K562 (cell line): Measurements from ENCODE around the gene SLC6A1. TPM values are rescaled to one million over a fixed set of nuclear protein-coding genes. Genes with fewer than 3 reads are reported as not detected.

Experiments
- ATAC-seq: fragments of 200-7000 bp; cut with Tn5 transposase; 3 replicates; pipeline ENCODE4 v1.9.1; 2020; ENCODE audit warnings: moderate library complexity
- BruUV-seq: library from RNA; stranded (reverse); fragments of 400-500 nt; replicated peaks from 2 replicates; lab custom pipeline; 2021; lab: Mats Ljungman, UMichigan
- CTCF ChIA-PET: fragments of 300-600 bp; formaldehyde crosslinking; extraction: SDS; loops from one replicate; lab custom pipeline; 2021; ENCODE audit warnings: low intra/inter-chr PET ratio; lab: Yijun Ruan, JAX
- POLR2A ChIA-PET: fragments of 300-600, 350-650 bp; sonication (Branson Sonifier 250); formaldehyde crosslinking; extraction: SDS; loops from one replicate; lab custom pipeline; 2021; ENCODE audit warnings: antibody characterized with exemption, inconsistent platforms; lab: Yijun Ruan, JAX
- DNase-seq, 4 experiments: peaks; one replicate each; pipeline versions ENCODE4 v3.0.0 to v3.0.0-alpha.2; 2011 to 2018; ENCODE audit warnings: low spot score in 3 of 4, mixed read lengths in 3 of 4; ENCODE audit errors: extremely low read depth in 1 of 4
- FAIRE-seq: peaks from 2 replicates; lab custom pipeline; 2011; peaks lifted over from hg19 to GRCh38; lab: Jason Lieb, UNC
- H2AFZ ChIP-seq: 2 replicates; pipeline ENCODE4 v1.6.0; 2011; ENCODE audit warnings: low read depth, low read length, control low read depth, inconsistent platforms
- H3K27ac ChIP-seq: fragments of 200-600 bp; 3 replicates; pipeline ENCODE4 v1.8.0; 2011; ENCODE audit warnings: low read depth, mild to moderate bottlenecking, control low read depth, inconsistent platforms, low read length, moderate library complexity, mixed read lengths; ENCODE audit errors: extremely low read depth
- H3K27me3 ChIP-seq, 2 experiments: fragments of 300-600 bp in 1 of 2; 2 replicates in 1 of 2; 3 replicates in 1 of 2; pipeline versions ENCODE4 v1.6.0 to v1.8.0; 2011; ENCODE audit warnings: inconsistent platforms in 2 of 2, low read length in 2 of 2, mild to moderate bottlenecking in 1 of 2, mixed read lengths in 1 of 2, moderate library complexity in 1 of 2; ENCODE audit not compliant: control insufficient read depth in 2 of 2, insufficient read depth in 2 of 2
- H3K36me3 ChIP-seq: fragments of 300-600 bp; 3 replicates; pipeline ENCODE4 v1.8.0; 2011; ENCODE audit warnings: mild to moderate bottlenecking, low read length, inconsistent platforms; ENCODE audit not compliant: control insufficient read depth, insufficient read depth
- H3K4me1 ChIP-seq, 2 experiments: fragments of 200-600 bp in 1 of 2; replicated peaks in 1 of 2; 2 replicates in 1 of 2; 3 replicates in 1 of 2; pipeline versions ENCODE4 v1.5.1 to v1.8.0; 2011; ENCODE audit warnings: inconsistent platforms in 2 of 2, low read length in 2 of 2, mild to moderate bottlenecking in 1 of 2, mixed read lengths in 1 of 2, moderate library complexity in 1 of 2; ENCODE audit not compliant: control insufficient read depth in 2 of 2, insufficient read depth in 2 of 2
- H3K4me2 ChIP-seq: 2 replicates; pipeline ENCODE4 v1.6.1; 2011; ENCODE audit warnings: low read length, control low read depth, inconsistent platforms, mixed read lengths; ENCODE audit not compliant: insufficient read depth
- H3K4me3 ChIP-seq: fragments of 200-600 bp; sonication (generic), shearing (Covaris generic); 2 replicates; pipeline ENCODE4 v1.5.1; 2016; ENCODE audit warnings: control low read depth, inconsistent platforms
- H3K79me2 ChIP-seq: fragments of 200-600 bp; 3 replicates; pipeline ENCODE4 v1.8.0; 2011; ENCODE audit warnings: low read length, inconsistent platforms; ENCODE audit not compliant: control insufficient read depth, insufficient read depth
- H3K9ac ChIP-seq, 2 experiments: 2 replicates each; pipeline versions ENCODE4 v1.6.0 to v1.6.1; 2011; ENCODE audit warnings: low read depth in 2 of 2, low read length in 2 of 2, control low read depth in 1 of 2, inconsistent platforms in 1 of 2, mild to moderate bottlenecking in 1 of 2, mixed read lengths in 1 of 2; ENCODE audit not compliant: insufficient read depth in 1 of 2
- H3K9me1 ChIP-seq: one replicate; pipeline ENCODE4 v1.6.0; 2011; ENCODE audit warnings: inconsistent platforms, mild to moderate bottlenecking, low read length, moderate library complexity; ENCODE audit not compliant: control insufficient read depth, insufficient read depth
- H3K9me3 ChIP-seq: replicated peaks from 2 replicates; pipeline ENCODE4 v1.5.1; 2011; ENCODE audit warnings: low read depth, low read length, inconsistent platforms; ENCODE audit not compliant: control insufficient read depth, insufficient read depth
- H4K20me1 ChIP-seq: replicated peaks from 2 replicates; pipeline ENCODE4 v1.6.1; 2011; ENCODE audit warnings: low read length, inconsistent platforms, mixed read lengths; ENCODE audit not compliant: control insufficient read depth, insufficient read depth
- ATF3 ChIP-seq, 2 experiments: fragments of 450-650 bp in 1 of 2; sonication (generic) in 1 of 2; formaldehyde crosslinking in 1 of 2; IDR thresholded peaks in 1 of 2; conservative IDR thresholded peaks in 1 of 2; 2 replicates each; pipeline versions ENCODE4 v1.6.1 to v1.8.1; 2016 to 2023; ENCODE audit warnings: mild to moderate bottlenecking in 2 of 2, moderate library complexity in 2 of 2, inconsistent platforms in 1 of 2, missing genetic modification reagents in 1 of 2
- CHD1 ChIP-seq: fragments of 200-600 bp; sonication (generic); IDR thresholded peaks from one replicate; pipeline ENCODE4 v1.6.1; 2012; ENCODE audit warnings: mild to moderate bottlenecking, moderate library complexity, low read length, inconsistent platforms
- ELF2 ChIP-seq: fragments of 250-450 bp; sonication (Bioruptor Pico); IDR thresholded peaks from 2 replicates; pipeline ENCODE4 v1.5.0; 2021; ENCODE audit warnings: mild to moderate bottlenecking
- FOXJ3 ChIP-seq: sonication (generic); formaldehyde crosslinking; IDR thresholded peaks from 2 replicates; pipeline ENCODE4 v1.4.0; 2020; ENCODE audit warnings: mild to moderate bottlenecking, missing genetic modification reagents
- GATA2 ChIP-seq: sonication (generic); formaldehyde crosslinking; IDR thresholded peaks from 2 replicates; pipeline ENCODE4 v1.4.0; 2020; ENCODE audit warnings: mild to moderate bottlenecking, missing genetic modification reagents
- GTF2B ChIP-seq: IDR thresholded peaks from 2 replicates; pipeline ENCODE4 v1.6.1; 2011; ENCODE audit not compliant: insufficient read length; ENCODE audit errors: extremely low read depth
- HSF4 ChIP-seq: fragments of 250-450 bp; sonication (Bioruptor Pico); IDR thresholded peaks from 2 replicates; pipeline ENCODE4 v2.1.2; 2022; ENCODE audit warnings: mild to moderate bottlenecking, moderate library complexity, borderline replicate concordance
- MYC ChIP-seq, 2 experiments: fragments of 250-450 bp in 1 of 2; sonication (Bioruptor Pico) in 1 of 2; IDR thresholded peaks; 2 replicates each; pipeline versions ENCODE4 v1.5.1 to v1.6.1; 2012 to 2021; ENCODE audit warnings: low read depth in 2 of 2, borderline replicate concordance in 1 of 2, improper control_type of control experiment in 1 of 2, low read length in 1 of 2, mild to moderate bottlenecking in 1 of 2, moderate library complexity in 1 of 2
- NELFE ChIP-seq: IDR thresholded peaks from 2 replicates; pipeline ENCODE4 v1.6.1; 2011; ENCODE audit warnings: mild to moderate bottlenecking; ENCODE audit not compliant: insufficient read depth, insufficient read length
- NR1H2 ChIP-seq: sonication (generic); formaldehyde crosslinking; IDR thresholded peaks from 2 replicates; pipeline ENCODE4 v1.4.0; 2020; ENCODE audit warnings: mild to moderate bottlenecking, missing genetic modification reagents
- PTRF ChIP-seq: fragments of 450-650 bp; IDR thresholded peaks from 2 replicates; pipeline ENCODE4 v1.6.1; 2016; ENCODE audit warnings: mild to moderate bottlenecking, missing genetic modification characterization, missing compliant biosample characterization
- RAD51 ChIP-seq: fragments of 450-650 bp; IDR thresholded peaks from 2 replicates; pipeline ENCODE4 v1.7.1; 2016; ENCODE audit warnings: low read depth, mild to moderate bottlenecking, borderline replicate concordance
- SAFB ChIP-seq: fragments of 200-400 bp; formaldehyde crosslinking; IDR thresholded peaks from 2 replicates; pipeline ENCODE4 v1.6.1; 2017; ENCODE audit warnings: low read depth, low read length, borderline replicate concordance
- TAF9B ChIP-seq: fragments of 450-650 bp; IDR thresholded peaks from 2 replicates; pipeline ENCODE4 v1.6.1; 2018; ENCODE audit warnings: mild to moderate bottlenecking; ENCODE audit not compliant: partially characterized antibody
- YBX1 ChIP-seq: fragments of 450-650 bp; IDR thresholded peaks from 2 replicates; pipeline ENCODE4 v1.7.1; 2016; ENCODE audit warnings: mild to moderate bottlenecking
- ZC3H4 ChIP-seq: sonication (generic); formaldehyde crosslinking; IDR thresholded peaks from 2 replicates; pipeline ENCODE4 v1.9.0; 2021; ENCODE audit warnings: missing genetic modification reagents, borderline replicate concordance
- WGBS: fragments of 100-300 bp; shearing (Covaris generic); methylation state at CpG from one replicate; pipeline ENCODE4 v1.1.6; 2016; ENCODE audit warnings: low coverage, mixed read lengths; ENCODE audit not compliant: insufficient coverage; ENCODE audit errors: missing lambda C conversion rate; 5-methylcytosine and 5-hydroxymethylcytosine counted together
- in situ Hi-C: fragments of 300-500 bp; cut with MboI; formaldehyde crosslinking; loops from 4 replicates; pipeline ENCODE4 v1.15.0; 2018; ENCODE audit warnings: inconsistent platforms, mixed read lengths
- intact Hi-C: fragments of 100-400 bp; cut with micrococcal nuclease; formaldehyde crosslinking; loops from 2 replicates; pipeline ENCODE4 v1.14.2; 2022
- polyA plus RNA-seq, 8 experiments: library from polyadenylated mRNA; depleted of rRNA in 4 of 8; stranded (reverse) in 5 of 8; unstranded in 3 of 8; fragments of >200 nt; fragmentation: Nextera tagmentation in 2 of 8; fragmentation: Illumina TruSeq in 1 of 8; extraction: Ambion mirVana in 2 of 8; extraction: Trizol in 1 of 8; gene quantifications; 2 replicates each; pipeline versions ENCODE4 v1.2.1 to v1.2.3, GENCODE V29; 2011 to 2014; ENCODE audit warnings: inconsistent platforms in 1 of 8, missing spikeins in 1 of 8
- total RNA-seq, 7 experiments: library from RNA; depleted of rRNA in 6 of 7; stranded (reverse); fragments of >200 nt in 6 of 7; fragmentation: Illumina TruSeq in 2 of 7; extraction: Trizol in 2 of 7; gene quantifications; 2 replicates each; pipeline versions ENCODE4 v1.2.1 to v1.2.3, GENCODE V29; 2011 to 2021; ENCODE audit warnings: low replicate concordance in 1 of 7

The SLC6A1 gene
- total and polyA plus RNA-seq, 9 of the 15 experiments (the other 6 are each of a cell fraction or from before 2014, with no cell fraction given): not detected

GRCh38 chr3:10972072-10972782 is 20.3 kb upstream of the SLC6A1 start:
- in situ Hi-C loops: no loop called here
- POLR2A ChIA-PET: interaction anchor here (1.5 kb wide), 1 partner anchor 10 kb away, joined by 3 read pairs; no protein-coding TSS in a partner anchor
- no peak for DNase-seq
- no peak for TF ChIP-seq MYC (IDR thresholded peaks at IDR 0.05; ENCODE audit: low read depth, low read length)
- TF ChIP-seq MYC (CRISPR knock-in tag; IDR thresholded peaks at IDR 0.05; ENCODE audit: borderline replicate concordance, low read depth): no peak
- no peak for TF ChIP-seq NELFE
- no peak for TF ChIP-seq PTRF (tag)
- TF ChIP-seq ATF3 (IDR thresholded peaks at IDR 0.05): no peak
- no peak for TF ChIP-seq ATF3 (CRISPR knock-in tag; conservative IDR thresholded peaks at IDR 0.05)
- no peak for TF ChIP-seq HSF4 (CRISPR knock-in tag)
- no peak for TF ChIP-seq ELF2
- no peak for TF ChIP-seq NR1H2
- TF ChIP-seq GTF2B: no peak
- TF ChIP-seq SAFB: no peak
- TF ChIP-seq CHD1: no peak
- no peak for TF ChIP-seq FOXJ3
- no peak for TF ChIP-seq ZC3H4 (CRISPR knock-in tag)
- no peak for TF ChIP-seq GATA2 (CRISPR knock-in tag)
- TF ChIP-seq TAF9B: no peak
- TF ChIP-seq YBX1: no peak
- TF ChIP-seq RAD51: no peak

More at GRCh38 chr3:10972072-10972782, 20.3 kb upstream of the SLC6A1 start:
- H3K9ac ChIP-seq: no peak overlapping the region
- ATAC-seq: no peak
- H3K27me3 ChIP-seq: peaks cover 0 to 15% of the 10 kb centered on the region in 2 experiments; a peak in 1 of 5 replicates
- no peaks in the 10 kb centered on the region for H3K9me1 ChIP-seq
- no peak overlapping the region for H3K4me3 ChIP-seq
- H2AFZ ChIP-seq: no peak overlapping the region
- H4K20me1 ChIP-seq: peaks cover 10% of the 10 kb centered on the region; the same call in 1 of the 2 replicates
- intact Hi-C loops: no loop called here
- no peak overlapping the region for H3K27ac ChIP-seq
- 3% methylated on average over 10 of the region's 10 CpGs for WGBS
- H3K79me2 ChIP-seq: no peaks in the 10 kb centered on the region
- H3K36me3 ChIP-seq: no peaks in the 10 kb centered on the region
- FAIRE-seq: no peak
- CTCF ChIA-PET: no interaction called here
- no peaks in the 10 kb centered on the region for H3K4me1 ChIP-seq
- no peaks in the 10 kb centered on the region for H3K9me3 ChIP-seq
- no TSS peak for BruUV-seq
- no peak overlapping the region for H3K4me2 ChIP-seq
